CD4-positive, alpha-beta T cell (primary cell): ENCODE data around the gene RBBP6. TPM values are rescaled to one million over a fixed set of nuclear protein-coding genes. Genes with fewer than 3 reads are reported as not detected.

ENCODE experiments used
- ATAC-seq: fragments of 200-7000 bp; cut with Tn5 transposase; one replicate; pipeline ENCODE4 v1.10.0; 2022; ENCODE audit warnings: mild to moderate bottlenecking; ENCODE audit not compliant: poor library complexity
- CTCF ChIA-PET: fragments of 350-600 bp; sonication (Branson Sonifier 250); formaldehyde crosslinking; loops from one replicate; lab custom pipeline; 2021; ENCODE audit warnings: antibody characterized with exemption, inconsistent platforms; lab: Charles Lee
- POLR2A ChIA-PET: fragments of 350-600 bp; sonication (Branson Sonifier 250); formaldehyde crosslinking; loops from one replicate; lab custom pipeline; 2021; ENCODE audit warnings: antibody characterized with exemption, inconsistent platforms; lab: Charles Lee
- DNase-seq, 14 experiments: peaks; one replicate each; pipeline ENCODE4 v3.0.0-alpha.2; 2013 to 2020; ENCODE audit warnings: mixed read lengths in 2 of 14
- H3K27ac ChIP-seq, 2 donors: one replicate each; pipeline versions ENCODE4 v1.5.1 to v1.7.0; 2013; ENCODE audit warnings: low read length in 2 of 2, low read depth in 1 of 2, mild to moderate bottlenecking in 1 of 2
- H3K27me3 ChIP-seq, 2 experiments: 1 replicate in 1 of 2; 2 replicates in 1 of 2; pipeline versions ENCODE4 v1.6.1 to v1.7.0; 2013; ENCODE audit warnings: low read length in 2 of 2, control low read depth in 1 of 2, mild to moderate bottlenecking in 1 of 2, moderate library complexity in 1 of 2; ENCODE audit not compliant: insufficient read depth in 2 of 2, control insufficient read depth in 1 of 2
- H3K36me3 ChIP-seq: one replicate; pipeline ENCODE4 v1.6.1; 2013; ENCODE audit warnings: low read length, control low read depth; ENCODE audit not compliant: insufficient read depth
- H3K4me1 ChIP-seq: one replicate; pipeline ENCODE4 v1.6.1; 2013; ENCODE audit warnings: low read length, control low read depth; ENCODE audit not compliant: insufficient read depth
- H3K4me3 ChIP-seq: one replicate; pipeline ENCODE4 v1.5.1; 2013; ENCODE audit warnings: mild to moderate bottlenecking, low read length, moderate library complexity
- H3K9me3 ChIP-seq, 2 experiments: 1 replicate in 1 of 2; 2 replicates in 1 of 2; pipeline versions ENCODE4 v1.6.1 to v1.7.0; 2013; ENCODE audit warnings: low read length in 2 of 2, mild to moderate bottlenecking in 2 of 2, control low read depth in 1 of 2, moderate library complexity in 1 of 2; ENCODE audit not compliant: control insufficient read depth in 1 of 2, insufficient read depth in 1 of 2
- H3K27ac Mint-ChIP-seq: one replicate; pipeline ENCODE4 v1.8.0; 2020; ENCODE audit warnings: mixed read lengths
- H3K27me3 Mint-ChIP-seq: one replicate; pipeline ENCODE4 v1.8.0; 2021; ENCODE audit warnings: mixed read lengths
- H3K36me3 Mint-ChIP-seq: one replicate; pipeline ENCODE4 v1.8.0; 2021; ENCODE audit warnings: low read depth, mixed read lengths
- H3K4me1 Mint-ChIP-seq: one replicate; pipeline ENCODE4 v1.8.0; 2021; ENCODE audit warnings: low read depth, mixed read lengths
- H3K4me3 Mint-ChIP-seq: one replicate; pipeline ENCODE4 v1.8.0; 2020; ENCODE audit warnings: mild to moderate bottlenecking, mixed read lengths
- H3K9me3 Mint-ChIP-seq: one replicate; pipeline ENCODE4 v1.8.0; 2020; ENCODE audit warnings: mixed read lengths
- intact Hi-C, 2 experiments: fragments of 100-400 bp; cut with DNase I in 1 of 2; cut with micrococcal nuclease in 1 of 2; formaldehyde crosslinking; loops; one replicate each; pipeline versions ENCODE4 v1.15.1 to v1.9.0; 2023 to 2025; cut with DNase I, micrococcal nuclease
- total RNA-seq, 174 experiments: library from RNA in 2 of 174; stranded (reverse) in 2 of 174; gene quantifications; one replicate each; pipeline ENCODE4 v1.2.3 and lab custom pipeline; 2021 to 2026
- TF ChIP-seq, protein P1 (sequence below): fragments of 200-600 bp; IDR thresholded peaks from one replicate; pipeline ENCODE4 v1.8.0; 2022; ENCODE audit warnings: antibody characterized with exemption, mild to moderate bottlenecking

RBBP6 gene
- total RNA-seq, 2 experiments from 2014 or later: 178 TPM

DNA sequence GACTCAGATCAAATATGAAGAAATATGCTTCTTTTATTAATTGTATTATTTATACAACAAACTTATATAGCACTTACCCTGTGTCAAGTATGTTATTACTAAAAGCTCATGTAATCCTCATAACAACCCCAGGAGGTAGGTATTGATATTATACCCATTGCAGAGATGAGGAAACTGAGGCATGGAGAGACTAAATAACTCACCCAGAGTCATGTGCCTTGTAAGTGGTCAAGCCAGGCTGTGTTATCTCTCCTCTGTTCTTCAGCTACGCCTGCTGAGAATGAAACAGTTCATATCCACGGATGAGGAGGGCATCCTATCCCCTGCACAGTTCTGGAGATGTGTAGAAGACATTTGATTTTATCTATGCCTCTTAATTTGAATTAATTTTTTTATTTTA lies 78.1 kb downstream of the RBBP6 start:
- DNase-seq (no peak), ATAC-seq (no peak)
- no peak overlapping the region for H3K4me3 ChIP-seq
- no peaks in the 10 kb centered on the region for H3K9me3 ChIP-seq
- H3K27ac ChIP-seq: no peak overlapping the region
- no peaks in the 10 kb centered on the region for H3K9me3 Mint-ChIP-seq
- ChIA-PET POLR2A (no interaction called here), CTCF (no interaction called here)
- no peak overlapping the region for H3K4me3 Mint-ChIP-seq
- intact Hi-C loops: no loop called here
- no peaks in the 10 kb centered on the region for H3K27me3 ChIP-seq
- no peaks in the 10 kb centered on the region for H3K36me3 Mint-ChIP-seq
- H3K27me3 Mint-ChIP-seq: peaks cover 26% of the 10 kb centered on the region
- TF ChIP-seq, protein P1, sequence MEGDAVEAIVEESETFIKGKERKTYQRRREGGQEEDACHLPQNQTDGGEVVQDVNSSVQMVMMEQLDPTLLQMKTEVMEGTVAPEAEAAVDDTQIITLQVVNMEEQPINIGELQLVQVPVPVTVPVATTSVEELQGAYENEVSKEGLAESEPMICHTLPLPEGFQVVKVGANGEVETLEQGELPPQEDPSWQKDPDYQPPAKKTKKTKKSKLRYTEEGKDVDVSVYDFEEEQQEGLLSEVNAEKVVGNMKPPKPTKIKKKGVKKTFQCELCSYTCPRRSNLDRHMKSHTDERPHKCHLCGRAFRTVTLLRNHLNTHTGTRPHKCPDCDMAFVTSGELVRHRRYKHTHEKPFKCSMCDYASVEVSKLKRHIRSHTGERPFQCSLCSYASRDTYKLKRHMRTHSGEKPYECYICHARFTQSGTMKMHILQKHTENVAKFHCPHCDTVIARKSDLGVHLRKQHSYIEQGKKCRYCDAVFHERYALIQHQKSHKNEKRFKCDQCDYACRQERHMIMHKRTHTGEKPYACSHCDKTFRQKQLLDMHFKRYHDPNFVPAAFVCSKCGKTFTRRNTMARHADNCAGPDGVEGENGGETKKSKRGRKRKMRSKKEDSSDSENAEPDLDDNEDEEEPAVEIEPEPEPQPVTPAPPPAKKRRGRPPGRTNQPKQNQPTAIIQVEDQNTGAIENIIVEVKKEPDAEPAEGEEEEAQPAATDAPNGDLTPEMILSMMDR: no peak
- no peak overlapping the region for H3K27ac Mint-ChIP-seq
- H3K36me3 ChIP-seq: no peaks in the 10 kb centered on the region
- no peaks in the 10 kb centered on the region for H3K4me1 ChIP-seq
- no peaks in the 10 kb centered on the region for H3K4me1 Mint-ChIP-seq

Other genes starting within 250 kb of the RBBP6 start
- 10 to 100 TPM; 70.4 to 74.6 TPM for gene TNRC6A, start 190.1 kb downstream of the RBBP6 start, total RNA-seq